ENCODE results near the gene CDC42EP5.
A peak's percentile ranks its signal among the peaks of the same experiment; 100 is the strongest.

CDC42EP5 gene

DNA sequence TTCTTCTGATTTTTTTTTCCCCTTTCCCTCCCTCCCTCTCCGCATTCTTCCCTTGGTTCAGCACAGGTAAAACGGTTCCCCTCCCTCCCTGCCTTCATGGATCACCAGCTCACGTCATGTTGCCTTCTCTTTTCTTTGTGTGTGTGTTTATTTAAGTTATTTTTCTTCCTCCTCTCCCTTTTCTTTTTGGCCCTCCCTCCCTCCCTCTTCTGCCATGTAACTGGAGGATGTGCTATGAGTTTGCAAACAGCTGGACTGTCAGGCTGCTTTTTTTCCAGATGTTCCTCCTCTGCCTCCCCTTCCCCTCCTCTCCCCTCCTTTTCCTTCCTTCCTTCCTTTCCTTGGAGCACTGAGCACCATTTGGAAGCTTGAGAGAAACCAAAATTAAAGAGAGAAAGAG lies 11.5 kb downstream of the CDC42EP5 start:
- no peak for DNase-seq

DNA sequence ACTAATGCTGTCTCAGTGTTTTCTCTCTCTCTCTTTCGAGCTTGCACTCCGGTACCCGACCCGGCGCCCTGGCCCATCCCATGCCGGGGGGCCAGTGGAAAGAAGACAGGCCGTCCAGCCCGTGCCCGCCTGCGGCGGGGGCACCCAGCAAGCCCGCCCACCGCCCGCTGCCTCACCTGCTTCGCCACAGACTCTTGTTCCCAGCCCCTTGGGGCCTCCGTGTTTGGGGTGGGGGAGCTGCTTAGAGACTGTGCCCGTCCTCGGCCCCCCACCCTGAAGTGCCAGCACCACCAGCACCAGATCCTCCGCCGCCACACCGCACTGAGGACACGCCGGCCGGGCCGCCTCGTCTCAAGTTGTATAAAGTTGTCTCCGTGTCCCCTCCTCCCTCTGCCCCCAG lies 11.9 kb downstream of the CDC42EP5 start:
- no peak for DNase-seq

DNA sequence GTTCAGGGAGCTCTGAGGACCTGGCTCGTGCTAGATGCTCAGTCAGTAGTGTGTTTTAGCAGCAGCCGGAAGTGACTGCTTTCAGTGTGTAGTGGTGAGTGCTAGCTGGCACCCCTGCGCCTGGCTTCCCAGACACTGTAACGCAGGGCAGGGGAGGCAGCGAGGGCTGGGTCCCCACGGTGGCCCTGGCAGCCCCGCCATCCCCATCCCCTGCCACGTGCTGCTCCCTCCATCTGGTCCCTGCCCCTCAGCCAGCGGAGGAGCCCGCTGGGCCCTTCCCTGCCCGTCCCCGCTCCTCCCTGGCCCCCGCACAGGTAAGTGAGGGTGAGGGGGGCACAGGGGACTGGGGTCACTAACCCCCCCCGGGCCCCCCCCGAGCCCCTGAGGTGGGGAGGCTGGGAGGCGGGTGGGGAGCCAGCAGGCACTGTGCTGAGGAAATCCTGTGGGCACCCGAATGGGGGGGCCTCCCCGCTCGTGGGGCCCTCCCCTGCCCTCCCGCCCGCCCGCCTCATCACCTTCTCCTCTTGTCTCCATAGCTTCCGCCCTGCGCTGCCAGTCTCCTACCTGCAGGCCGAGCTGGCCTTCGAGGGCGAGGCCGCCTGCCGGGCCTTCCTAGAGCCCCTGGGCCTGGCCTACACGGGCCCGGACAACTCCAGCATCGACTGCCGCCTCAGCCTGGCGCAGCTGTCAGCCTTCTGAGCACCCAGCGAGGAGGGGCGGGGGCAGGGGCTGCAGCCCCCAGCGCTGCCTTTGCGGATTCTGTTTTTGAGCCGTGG lies 12.7 kb downstream of the CDC42EP5 start:
- no peak for DNase-seq

DNA sequence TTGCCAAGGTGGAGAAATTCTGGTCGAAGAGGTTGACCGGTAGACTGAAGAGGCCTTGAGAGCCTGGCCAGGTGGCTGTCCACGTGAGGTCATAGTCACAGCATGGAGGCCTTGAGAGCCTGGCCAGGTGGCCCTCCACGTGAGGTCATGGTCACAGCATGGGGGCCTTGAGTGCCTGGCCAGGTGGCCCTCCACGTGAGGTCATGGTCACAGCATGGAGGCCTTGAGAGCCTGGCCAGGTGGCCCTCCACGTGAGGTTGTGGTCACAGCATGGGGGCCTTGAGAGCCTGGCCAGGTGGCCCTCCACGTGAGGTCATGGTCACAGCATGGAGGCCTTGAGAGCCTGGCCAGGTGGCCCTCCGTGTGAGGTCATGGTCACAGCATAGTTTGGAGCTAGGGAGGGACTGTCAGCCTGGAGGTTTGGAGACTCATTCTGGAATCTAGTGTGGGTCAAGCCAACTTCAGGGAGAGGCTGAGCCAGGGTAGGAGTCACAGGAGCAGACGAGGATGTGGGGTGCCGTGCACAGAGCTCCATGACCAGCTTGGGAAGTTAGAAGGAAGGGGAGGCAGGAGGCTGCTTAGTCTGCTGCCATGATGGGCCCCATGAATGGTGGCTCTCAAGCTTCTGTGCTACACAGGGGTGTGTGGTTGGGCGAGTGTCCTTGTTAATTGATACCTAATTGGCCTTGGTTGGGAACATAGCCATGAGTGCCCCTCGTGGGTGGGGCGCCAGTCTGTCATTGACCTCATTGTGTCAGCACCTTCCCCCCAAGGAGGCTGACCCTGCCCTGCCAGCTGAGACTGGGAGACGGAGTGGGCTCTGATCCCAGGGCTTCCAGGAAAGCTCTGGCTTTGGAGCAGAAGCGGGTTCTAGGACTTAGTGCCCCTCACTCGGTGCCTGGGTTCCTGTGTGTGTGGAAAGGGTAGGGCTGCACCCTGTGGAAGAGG lies 13.5 kb downstream of the CDC42EP5 start:
- no peak for DNase-seq

DNA sequence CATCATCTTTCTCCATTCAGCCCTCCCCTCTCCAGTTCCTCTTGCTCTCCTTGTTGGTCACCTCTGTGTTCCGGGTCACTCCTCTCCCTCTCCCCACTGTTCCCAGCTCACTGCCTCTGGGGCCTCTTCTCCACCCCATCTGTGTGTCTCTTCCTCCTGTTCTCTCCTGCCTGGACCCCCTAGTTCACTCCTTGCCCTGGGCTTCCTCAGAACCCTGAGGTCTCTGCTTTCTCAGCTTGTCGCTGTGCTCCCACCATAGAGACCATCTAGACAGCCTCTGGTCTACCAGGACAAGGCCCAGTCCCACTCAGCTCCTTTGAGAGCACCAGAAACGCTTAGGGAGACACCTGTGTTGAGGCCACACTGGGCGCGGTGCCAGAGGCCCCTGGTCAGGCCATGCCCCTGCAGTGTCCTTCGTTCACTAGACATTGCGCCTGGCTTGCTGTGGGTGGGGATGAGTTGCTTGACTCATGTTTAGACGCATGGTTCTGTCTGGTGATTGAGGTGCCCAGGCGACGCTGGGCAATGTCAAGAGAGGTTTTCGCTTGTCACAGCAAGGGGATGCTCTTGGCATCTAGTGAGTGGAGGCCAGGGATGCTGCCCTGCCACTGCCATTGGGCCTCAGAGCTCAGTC lies 14.3 kb downstream of the CDC42EP5 start:
- DNase-seq = no peak

DNA sequence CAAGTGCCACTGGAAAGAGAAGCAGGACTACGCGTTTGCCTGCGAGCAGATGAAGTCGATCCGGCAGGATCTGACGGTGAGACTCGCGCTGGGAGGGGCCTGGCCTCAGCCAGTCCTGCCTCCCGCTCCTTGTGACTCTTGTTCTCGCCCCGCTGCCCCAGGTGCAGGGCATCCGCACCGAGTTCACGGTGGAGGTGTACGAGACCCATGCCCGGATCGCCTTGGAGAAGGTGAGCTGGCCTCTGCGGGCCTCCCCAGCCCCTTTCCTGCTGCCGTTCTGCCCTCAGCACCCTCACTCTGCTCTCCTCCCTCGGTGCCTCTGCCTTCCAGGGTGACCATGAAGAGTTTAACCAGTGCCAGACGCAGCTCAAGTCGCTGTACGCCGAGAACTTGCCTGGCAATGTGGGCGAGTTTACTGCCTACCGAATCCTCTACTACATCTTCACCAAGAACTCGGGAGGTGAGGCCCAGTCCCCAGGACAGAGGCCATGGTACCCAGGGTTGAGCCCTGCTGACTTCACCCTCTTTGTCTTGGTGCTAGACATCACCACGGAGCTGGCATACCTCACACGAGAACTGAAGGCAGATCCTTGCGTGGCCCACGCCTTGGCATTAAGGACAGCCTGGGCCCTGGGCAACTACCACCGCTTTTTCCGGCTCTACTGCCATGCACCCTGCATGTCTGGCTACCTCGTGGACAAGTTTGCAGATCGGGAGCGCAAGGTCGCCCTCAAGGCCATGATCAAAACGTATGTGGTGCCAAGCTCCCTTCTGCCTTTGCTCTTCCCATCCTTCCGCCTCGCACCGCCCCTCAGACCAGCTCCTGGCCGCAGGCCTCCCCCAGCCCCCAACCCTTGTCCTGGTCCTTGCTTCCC lies 15.1 kb downstream of the CDC42EP5 start:
- DNase-seq = no peak

DNA sequence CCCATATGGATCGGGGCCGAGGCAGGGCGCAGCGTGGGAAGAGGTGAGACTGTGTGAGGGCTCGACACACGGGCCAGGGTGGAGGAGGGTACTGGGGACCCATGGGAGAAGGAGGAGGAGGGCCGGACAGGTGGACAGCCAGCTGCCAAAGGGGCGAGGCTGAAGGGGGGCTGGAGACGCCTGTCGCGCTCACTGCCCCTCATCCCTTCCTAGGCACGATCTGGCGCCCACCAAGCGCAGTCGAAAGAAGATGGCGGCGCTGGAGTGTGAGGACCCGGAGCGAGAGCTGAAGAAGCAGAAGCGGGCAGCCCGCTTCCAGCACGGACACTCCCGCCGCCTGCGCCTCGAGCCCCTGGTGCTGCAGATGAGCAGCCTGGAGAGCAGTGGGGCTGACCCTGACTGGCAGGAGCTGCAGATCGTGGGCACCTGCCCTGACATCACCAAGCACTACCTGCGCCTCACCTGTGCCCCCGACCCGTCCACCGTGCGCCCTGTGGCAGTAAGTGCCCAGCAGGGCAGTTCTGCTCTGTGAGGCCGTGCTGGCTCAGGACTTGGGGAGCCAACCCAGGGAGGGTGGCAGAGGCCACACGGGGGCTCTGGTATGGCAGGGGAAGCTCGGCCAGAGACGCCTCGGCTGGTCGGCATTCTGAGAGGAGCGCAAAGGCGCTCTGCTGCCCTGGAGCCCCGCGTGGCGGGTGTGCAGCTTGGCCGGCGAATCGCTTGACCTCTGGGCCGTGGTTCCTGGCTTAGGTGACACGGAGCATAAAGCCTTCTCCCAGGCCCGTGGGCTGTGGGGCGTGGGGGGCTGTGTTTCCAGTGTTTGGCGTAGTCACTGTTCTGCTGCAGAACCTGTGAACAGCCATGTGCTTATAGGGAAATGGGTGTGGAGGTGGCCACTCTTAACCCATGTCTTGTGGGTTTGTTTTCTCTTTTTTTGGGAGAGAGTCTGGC lies 16.4 kb downstream of the CDC42EP5 start:
- DNase-seq = no peak

DNA sequence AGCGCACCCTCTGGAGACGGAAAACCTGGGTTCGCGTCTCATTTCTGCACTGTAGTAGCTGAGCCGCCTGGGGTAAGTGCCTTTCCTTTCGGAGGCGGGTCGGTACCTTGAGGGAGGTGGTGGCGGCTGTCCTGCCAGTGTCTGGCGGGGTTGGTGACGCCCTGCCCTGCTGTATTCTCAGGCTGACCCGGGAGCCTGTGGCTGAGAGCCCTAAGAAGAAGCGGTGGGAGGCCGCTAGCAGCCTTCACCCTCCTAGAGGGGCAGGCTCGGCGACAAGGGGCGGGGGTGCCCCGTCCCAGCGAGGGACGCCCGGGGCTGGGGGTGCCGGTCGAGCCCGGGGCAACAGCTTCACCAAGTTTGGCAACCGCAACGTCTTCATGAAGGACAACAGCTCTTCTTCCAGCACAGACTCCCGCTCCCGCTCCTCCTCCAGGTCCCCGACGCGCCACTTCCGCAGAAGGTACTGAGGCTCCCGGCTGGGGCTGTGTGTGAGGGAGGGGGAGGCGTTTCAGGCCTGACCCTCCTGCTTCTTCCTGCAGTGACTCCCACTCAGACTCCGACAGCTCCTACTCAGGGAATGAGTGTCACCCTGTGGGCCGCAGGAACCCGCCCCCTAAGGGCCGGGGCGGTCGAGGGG lies 17.2 kb downstream of the CDC42EP5 start:
- no peak for DNase-seq

DNA sequence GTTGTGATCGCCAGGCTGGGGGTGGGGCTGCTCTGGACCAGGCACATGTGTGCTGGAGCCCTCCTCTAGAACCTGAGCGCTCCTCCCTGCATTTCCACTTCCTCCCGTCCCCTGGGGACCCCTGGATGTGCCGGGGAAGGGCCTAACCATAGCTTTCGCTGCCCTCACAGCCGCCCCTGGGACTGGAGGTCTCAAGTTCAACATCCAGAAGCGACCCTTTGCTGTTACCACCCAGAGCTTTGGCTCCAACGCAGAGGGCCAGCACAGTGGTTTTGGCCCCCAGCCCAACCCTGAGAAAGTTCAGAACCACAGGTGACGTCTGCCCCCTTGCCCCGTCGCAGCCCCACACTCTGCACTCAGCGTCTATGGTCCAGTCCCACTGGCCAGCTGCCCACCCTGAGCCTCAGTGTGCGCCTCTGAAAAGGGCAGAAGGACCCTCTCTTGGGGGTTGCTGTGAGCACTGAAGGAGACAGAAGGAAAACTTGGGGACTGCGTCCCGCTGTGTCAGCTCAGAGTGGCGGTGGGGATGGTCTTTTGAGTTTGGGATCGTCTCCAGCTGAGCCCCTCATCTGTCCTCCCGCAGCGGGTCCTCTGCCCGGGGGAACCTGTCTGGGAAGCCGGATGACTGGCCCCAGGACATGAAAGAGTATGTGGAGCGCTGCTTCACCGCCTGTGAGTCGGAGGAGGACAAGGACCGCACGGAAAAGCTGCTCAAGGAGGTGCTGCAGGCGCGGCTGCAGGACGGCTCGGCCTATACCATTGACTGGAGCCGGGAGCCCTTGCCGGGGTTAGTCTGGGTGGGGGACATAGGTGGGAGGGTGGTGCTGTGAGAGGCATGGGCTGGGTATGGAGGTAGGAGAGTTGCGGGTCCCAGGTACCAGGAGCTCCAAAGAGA lies 18.1 kb downstream of the CDC42EP5 start:
- no peak for DNase-seq

DNA sequence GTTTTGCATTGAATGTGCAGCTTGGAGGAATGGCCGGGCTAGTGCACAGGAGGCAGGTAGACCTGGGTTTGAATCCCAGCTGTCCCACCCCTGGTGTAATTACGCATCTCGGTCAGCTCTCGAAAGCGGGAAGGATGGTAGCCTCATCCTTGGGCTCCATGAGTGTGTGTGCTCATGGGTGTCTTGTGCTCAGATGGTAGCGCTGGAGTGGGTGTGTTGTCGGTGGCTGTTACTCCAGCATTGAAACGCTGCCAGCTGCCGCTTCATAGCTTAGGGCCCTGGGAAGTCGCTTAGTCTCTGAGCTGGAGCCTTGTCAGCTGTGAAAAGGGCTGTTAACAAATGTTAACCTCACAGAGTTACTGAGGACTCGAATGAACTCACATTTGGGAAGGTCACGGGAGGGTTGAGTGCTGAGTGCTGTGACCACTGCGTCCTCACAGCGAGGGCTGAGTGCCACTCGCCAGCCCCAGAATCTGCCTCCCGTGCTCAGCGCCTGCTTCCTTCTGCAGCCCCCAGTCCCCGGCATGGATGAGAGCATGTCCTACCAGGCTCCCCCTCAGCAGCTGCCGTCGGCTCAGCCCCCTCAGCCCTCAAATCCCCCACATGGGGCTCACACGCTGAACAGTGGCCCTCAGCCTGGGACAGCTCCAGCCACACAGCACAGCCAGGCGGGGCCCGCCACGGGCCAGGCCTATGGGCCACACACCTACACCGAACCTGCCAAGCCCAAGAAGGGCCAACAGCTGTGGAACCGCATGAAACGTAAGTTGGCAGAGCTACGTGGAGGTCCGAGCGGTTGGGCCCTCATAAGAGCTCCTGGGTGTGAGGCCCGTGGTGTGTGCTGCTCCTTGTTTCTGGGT lies 18.9 kb downstream of the CDC42EP5 start:
- no peak for DNase-seq

DNA sequence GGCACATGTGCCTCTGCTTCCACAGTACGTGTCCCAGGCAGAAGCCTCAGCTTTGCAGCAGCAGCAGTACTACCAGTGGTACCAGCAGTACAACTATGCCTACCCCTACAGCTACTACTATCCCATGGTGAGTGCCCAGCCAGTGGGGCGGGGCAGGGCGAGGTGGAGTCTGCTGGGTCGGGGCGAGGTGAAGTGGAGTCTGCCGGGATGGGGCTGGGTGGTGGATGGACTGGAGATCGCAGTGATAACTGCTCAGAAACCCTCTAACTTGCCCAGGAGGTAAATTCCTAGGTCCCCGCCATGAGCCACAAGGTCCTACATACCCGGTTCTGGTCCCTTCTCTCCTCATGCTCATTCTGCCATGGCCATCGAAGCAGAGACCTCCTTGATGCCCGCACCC lies 20.5 kb downstream of the CDC42EP5 start:
- DNase-seq = no peak

DNA sequence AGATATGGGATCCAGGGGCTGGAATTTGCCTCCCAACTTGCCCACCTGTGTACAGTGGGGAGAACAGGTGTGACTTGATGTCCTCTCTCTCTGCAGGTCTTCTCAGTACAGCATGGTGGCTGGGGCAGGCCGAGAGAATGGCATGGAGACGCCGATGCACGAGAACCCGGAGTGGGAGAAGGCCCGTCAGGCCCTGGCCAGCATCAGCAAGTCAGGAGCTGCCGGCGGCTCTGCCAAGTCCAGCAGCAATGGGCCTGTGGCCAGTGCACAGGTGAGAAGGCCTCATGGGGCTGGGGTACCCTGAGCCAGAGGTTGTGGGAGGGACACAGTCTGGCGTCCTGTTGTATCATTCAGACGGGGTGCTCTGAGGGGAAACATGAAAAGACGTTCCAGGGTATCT lies 21.1 kb downstream of the CDC42EP5 start:
- DNase-seq = no peak

DNA sequence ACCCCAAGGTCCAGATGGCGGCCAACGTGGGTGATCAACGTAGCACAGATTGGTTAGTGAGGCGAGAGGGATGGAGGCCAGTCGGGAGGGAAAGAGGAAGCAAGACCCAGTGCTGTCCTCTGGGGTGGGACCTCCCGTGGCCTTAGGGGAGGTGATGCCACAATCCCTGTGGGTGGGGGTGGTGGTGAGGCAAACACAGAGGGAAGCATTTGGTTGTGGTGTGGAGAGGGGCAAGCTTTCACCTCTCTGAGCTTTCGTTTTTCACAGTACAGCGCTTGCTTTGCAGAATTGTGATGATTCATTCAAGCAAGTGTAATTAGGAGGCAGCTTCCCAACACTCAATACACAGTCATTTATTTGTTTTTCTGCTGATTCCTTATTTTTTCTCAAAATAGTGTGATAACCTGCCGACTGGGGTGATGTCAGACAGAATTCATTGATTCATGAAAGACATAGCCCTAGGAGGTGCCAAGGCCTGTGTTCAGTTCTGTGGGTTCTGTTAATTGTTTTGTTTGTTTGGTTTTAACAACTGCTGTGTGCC lies 21.7 kb downstream of the CDC42EP5 start:
- DNase-seq = peak; percentile 80 to 95 (median 92)

DNA sequence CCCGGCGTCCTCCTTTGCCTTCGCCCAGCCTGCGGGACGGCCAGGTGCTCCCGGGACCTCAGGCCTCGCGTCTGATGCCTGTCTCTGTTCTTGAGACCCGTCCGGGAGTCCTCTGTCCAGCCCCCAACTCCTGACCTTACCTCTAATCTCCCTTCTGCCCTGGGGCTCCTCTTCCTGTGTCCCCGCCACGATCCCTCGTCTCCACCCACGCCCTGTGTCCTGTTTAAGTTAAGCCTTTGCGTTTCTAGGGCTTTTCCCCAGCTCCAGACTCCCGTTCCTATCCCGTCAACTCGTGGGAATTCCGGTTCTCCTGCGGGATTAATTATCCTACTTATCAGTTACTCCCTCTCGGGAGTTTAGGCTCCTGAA lies 23.4 kb downstream of the CDC42EP5 start:
- peak; percentile 49 to 75 (median 56) for DNase-seq

DNA sequence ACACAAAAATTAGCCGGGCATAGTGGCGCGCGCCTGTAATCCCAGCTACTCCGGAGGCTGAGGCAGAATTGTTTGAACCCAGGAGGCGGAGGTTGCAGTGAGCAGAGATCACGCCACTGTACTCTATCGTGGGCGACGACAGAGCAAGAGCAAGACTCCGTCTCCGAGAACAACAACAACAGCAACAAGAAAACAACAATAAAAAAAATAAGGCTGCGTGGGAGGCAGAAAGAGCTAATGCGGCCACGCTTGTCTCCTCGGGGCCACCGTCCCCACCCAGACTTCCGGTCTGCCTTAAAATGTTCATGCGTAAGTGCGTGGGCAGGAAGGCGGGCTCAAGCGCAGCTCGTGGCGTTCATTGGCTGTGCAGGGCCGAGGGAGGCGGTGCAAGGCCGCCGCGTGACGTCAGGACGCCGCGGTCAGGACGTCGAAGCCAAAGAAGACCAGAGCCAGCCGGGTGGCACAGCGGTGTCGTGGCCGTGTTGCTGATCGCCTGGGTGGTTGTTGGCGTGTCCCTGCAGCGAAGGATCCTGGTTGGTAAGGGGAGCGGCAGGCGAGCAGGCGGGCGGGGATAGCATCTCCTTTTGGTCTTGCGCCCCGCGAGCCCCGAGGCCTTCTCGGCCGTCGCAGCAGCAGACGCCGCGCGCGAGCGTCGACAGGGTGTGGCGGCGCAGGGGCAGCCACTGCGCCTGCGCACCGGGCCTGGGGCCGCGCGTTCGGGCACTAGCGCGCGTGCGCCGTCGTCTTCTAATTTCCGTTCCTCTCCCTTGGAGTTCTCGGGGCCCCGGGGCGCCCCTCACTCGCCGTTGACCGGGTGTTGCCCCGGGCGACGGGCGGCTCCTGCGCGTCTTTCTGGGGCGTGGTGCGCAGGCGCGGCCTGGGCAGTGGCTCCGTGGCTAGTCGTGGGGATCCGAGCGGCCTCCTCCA lies 24.1 kb downstream of the CDC42EP5 start, which contains the start of gene LENG8:
Gene LENG8 (plus strand): TSS at position 426 of the 927 bp plus-strand sequence. CDS start 2,146 bp downstream, outside the sequence.
- peak; percentile 99 to 100 (median 100) for DNase-seq

DNA sequence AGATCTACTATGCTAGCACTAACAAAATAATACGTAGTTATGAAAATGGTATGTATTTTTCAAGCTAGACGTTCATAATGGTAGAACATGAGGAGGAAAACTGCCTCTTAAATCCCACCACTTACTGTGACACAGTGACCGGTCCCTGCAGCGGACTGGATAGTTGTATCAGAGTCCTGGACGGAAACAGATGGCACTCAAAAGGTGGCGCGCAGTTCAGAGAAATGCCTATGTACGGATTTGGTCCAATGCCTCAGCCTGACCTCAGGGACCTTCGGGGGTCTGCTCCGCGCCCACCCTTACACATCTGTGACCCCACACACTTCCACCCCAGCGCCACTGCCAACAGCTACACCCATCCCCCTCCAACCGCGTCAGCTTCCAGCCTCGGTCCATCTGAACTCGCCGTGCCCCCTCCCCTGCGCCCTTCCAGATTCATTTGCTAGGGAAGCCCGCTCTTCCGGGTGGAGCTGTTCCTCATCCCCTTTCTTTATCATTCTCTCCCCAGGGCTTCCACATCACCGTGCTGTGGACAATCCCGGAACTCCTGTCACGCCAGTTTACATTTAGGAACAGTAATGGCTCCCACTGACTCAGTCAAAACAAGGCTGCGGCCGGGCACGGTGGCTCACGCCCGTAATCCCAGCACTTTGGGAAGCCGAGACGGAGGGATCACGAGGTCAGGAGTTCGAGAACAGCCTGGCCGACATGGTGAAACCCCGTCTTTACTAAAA lies 24.9 kb downstream of the CDC42EP5 start:
- DNase-seq = peak; percentile 77 to 85 (median 78)
